H1 (cell line): ENCODE results near the gene MAPK13. TPM values are rescaled to one million over a fixed set of nuclear protein-coding genes. Genes with fewer than 3 reads are reported as not detected.

Experiments used
- CHD7 ChIP-seq: fragments of 300-600 bp; sonication (generic); IDR thresholded peaks from 2 replicates; pipeline ENCODE4 v1.7.1; 2012; ENCODE audit warnings: low read length, moderate library complexity, mild to moderate bottlenecking, inconsistent platforms; ENCODE audit not compliant: insufficient replicate concordance
- GABPA ChIP-seq: IDR thresholded peaks from 2 replicates; pipeline ENCODE4 v1.6.1; 2011; ENCODE audit warnings: mild to moderate bottlenecking, low read length, moderate library complexity, borderline replicate concordance; ENCODE audit not compliant: insufficient read depth
- GTF2F1 ChIP-seq: IDR thresholded peaks from 2 replicates; pipeline ENCODE4 v1.6.1; 2012; ENCODE audit warnings: low read depth, low read length, improper control_type of control experiment, borderline replicate concordance
- HDAC2 ChIP-seq, 2 experiments: fragments of 300-600 bp in 1 of 2; sonication (generic) in 1 of 2; IDR thresholded peaks; 2 replicates each; pipeline ENCODE4 v1.6.1; 2011 to 2012; ENCODE audit warnings: low read depth in 2 of 2, low read length in 2 of 2, mild to moderate bottlenecking in 2 of 2, moderate library complexity in 2 of 2, borderline replicate concordance in 1 of 2, inconsistent platforms in 1 of 2
- JUND ChIP-seq: IDR thresholded peaks from 2 replicates; pipeline ENCODE4 v1.6.1; 2011; ENCODE audit warnings: mild to moderate bottlenecking, improper control_type of control experiment, low read length
- KDM4A ChIP-seq: IDR thresholded peaks from one replicate; pipeline ENCODE4 v1.7.1; 2012; ENCODE audit warnings: low read depth, mild to moderate bottlenecking, moderate library complexity, low read length, inconsistent platforms; ENCODE audit not compliant: severe bottlenecking
- KDM5A ChIP-seq: fragments of 200-600 bp; IDR thresholded peaks from 2 replicates; pipeline ENCODE4 v1.7.1; 2012; ENCODE audit warnings: mild to moderate bottlenecking, low read length, inconsistent platforms, mixed read lengths
- POLR2AphosphoS5 ChIP-seq: IDR thresholded peaks from 2 replicates; pipeline ENCODE4 v1.6.1; 2011; ENCODE audit warnings: low read depth, low read length
- SIN3A ChIP-seq, 2 experiments: IDR thresholded peaks in 1 of 2; conservative IDR thresholded peaks in 1 of 2; 2 replicates each; pipeline ENCODE4 v1.6.1; 2011 to 2012; ENCODE audit warnings: low read length in 2 of 2, improper control_type of control experiment in 1 of 2, low read depth in 1 of 2, mild to moderate bottlenecking in 1 of 2
- USF2 ChIP-seq: IDR thresholded peaks from 2 replicates; pipeline ENCODE4 v1.6.1; 2011; ENCODE audit warnings: low read length, improper control_type of control experiment
- polyA plus RNA-seq, 7 experiments: library from polyadenylated mRNA; depleted of rRNA in 3 of 7; stranded (reverse) in 5 of 7; unstranded in 2 of 7; fragments of >200 nt in 5 of 7; fragments of 200-250 nt in 2 of 7; gene quantifications; 1 replicate in 5 of 7; 2 replicates in 1 of 7; 4 replicates in 1 of 7; pipeline versions ENCODE4 v1.2.1 to v1.2.3, GENCODE V29; 2011 to 2013; ENCODE audit warnings: missing spikeins in 2 of 7, mixed read lengths in 2 of 7
- total RNA-seq: library from RNA; stranded (reverse); fragmentation: NEBNext Ultra II Directional; extraction: Animal tissue kit (Norgen Biotek cat#: 25700); gene quantifications from 2 replicates; pipeline ENCODE4 v1.2.1, GENCODE V29; 2021

MAPK13 gene
- total and polyA plus RNA-seq, 2 of the 8 experiments (the other 6 are each of a cell fraction or from before 2014, with no cell fraction given) = 10.1 to 14.1 TPM

- TF ChIP-seq CHD7 = no peak
- no peak for TF ChIP-seq USF2
- TF ChIP-seq KDM4A = no peak
- TF ChIP-seq GTF2F1 = no peak
- no peak for TF ChIP-seq SIN3A (conservative IDR thresholded peaks at IDR 0.05 in 1 of 2, IDR thresholded peaks at IDR 0.05 in 1 of 2; ENCODE audit: low read depth in 1 of 2, low read length in 2 of 2)
- no peak for TF ChIP-seq KDM5A
- TF ChIP-seq JUND = no peak
- no peak for TF ChIP-seq POLR2AphosphoS5
- TF ChIP-seq HDAC2 (IDR thresholded peaks at IDR 0.05; ENCODE audit: borderline replicate concordance in 1 of 2, low read depth in 2 of 2, low read length in 2 of 2) = no peak
- TF ChIP-seq GABPA = no peak
These were observed 2.8 kb downstream of the MAPK13 start (continued) for GRCh38 chr6:36133148-36133547.
